Measurements from ENCODE around the gene CNOT10. TPM values are rescaled to one million over a fixed set of nuclear protein-coding genes. Genes with fewer than 3 reads are reported as not detected.

CNOT10 gene
- total RNA-seq, 2 donors from 2014 or later: 26.1 to 40.0 TPM

DNA sequence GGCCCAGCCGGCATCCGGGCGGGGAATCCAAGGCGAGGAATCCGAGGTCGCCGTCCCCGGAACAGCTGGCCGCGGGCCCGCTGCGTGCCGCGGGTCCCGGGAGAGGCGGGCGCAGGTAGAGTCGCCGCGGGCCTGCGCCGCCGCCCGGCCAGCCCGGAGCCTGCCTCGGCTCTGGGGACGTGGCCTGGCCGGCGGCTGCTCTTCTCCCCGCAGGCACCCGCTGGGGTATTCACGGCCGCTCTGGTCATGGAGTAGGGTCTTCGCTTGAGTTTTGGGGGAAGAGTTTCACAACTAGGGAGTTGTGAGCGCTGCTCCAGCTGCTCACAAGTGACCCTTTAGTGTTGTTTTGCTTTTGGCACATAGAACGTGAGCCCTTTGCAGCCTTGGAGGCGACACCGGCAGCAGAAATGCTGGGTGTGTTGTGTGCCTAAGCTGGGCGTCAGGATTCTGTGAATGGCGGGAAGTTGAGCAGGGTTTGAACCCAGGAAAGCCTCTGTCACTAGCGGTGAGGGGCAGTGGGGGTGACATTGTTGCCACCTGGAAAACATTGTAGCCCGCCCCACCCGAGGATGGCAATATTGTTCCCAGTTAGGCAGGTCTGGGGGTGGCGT, 136.8 kb downstream of the CNOT10 start:
- H3K27me3 ChIP-seq (replicated peaks; ENCODE audit: insufficient read depth): peaks cover 20% of the 10 kb centered on the region
- intact Hi-C loops (cut with DNase I): no loop called here
- peaks cover 6% of the 10 kb centered on the region for H3K4me1 ChIP-seq (replicated peaks)
- H3K9me3 ChIP-seq: no peaks in the 10 kb centered on the region
- H3K4me3 ChIP-seq: no peak overlapping the region
- H3K36me3 ChIP-seq: no peaks in the 10 kb centered on the region
- 20% methylated on average over 44 of the region's 44 CpGs for WGBS
- H3K27ac ChIP-seq: no peak overlapping the region
- no peak for DNase-seq (ENCODE audit: low spot score)
- TF ChIP-seq POLR2AphosphoS5 (IDR thresholded peaks at IDR 0.05): no peak
- TF ChIP-seq, protein P1, sequence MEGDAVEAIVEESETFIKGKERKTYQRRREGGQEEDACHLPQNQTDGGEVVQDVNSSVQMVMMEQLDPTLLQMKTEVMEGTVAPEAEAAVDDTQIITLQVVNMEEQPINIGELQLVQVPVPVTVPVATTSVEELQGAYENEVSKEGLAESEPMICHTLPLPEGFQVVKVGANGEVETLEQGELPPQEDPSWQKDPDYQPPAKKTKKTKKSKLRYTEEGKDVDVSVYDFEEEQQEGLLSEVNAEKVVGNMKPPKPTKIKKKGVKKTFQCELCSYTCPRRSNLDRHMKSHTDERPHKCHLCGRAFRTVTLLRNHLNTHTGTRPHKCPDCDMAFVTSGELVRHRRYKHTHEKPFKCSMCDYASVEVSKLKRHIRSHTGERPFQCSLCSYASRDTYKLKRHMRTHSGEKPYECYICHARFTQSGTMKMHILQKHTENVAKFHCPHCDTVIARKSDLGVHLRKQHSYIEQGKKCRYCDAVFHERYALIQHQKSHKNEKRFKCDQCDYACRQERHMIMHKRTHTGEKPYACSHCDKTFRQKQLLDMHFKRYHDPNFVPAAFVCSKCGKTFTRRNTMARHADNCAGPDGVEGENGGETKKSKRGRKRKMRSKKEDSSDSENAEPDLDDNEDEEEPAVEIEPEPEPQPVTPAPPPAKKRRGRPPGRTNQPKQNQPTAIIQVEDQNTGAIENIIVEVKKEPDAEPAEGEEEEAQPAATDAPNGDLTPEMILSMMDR (IDR thresholded peaks at IDR 0.05): no peak
- TF ChIP-seq POLR2A (IDR thresholded peaks at IDR 0.05): no peak

DNA sequence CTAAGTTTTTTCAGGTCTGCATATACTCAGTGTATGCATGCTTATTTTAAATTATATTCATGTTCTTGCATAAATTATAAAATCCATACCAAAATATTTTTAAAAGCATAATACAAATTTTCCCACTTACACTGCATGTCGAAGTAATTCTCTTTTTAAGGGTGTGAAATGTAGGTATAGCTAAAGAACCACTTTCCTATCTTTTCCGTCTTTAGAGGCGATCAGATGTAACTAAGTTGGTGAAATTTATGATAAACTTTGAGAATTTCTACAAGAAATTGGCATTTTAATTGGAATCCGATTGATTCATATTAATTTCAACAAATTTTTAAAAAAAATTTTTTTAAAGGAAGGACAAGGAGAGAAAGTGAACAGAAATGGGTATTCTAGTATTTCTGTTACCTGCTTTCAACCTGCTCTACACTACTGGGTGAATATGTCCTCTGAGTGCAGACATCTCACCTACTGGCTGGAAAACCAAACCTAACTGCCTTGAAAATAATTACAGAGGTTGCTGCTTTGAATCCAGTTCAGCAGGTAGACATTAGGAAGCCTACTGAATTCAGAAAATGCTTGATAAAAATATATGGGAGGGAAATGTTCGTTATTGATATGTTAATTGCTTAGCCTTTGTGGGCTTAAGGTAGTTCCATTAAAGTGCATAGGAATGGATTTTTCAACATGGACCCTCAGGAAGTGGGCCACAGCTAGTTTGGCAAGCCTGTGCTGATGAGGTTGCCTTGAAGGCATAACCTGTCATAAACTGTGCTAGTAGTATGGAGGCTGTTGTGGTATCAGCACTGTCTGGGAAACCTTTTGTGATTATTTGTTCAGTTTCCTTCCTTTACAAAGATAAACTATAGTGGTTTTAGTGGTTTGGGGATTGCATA, 137.9 kb downstream of the CNOT10 start:
- H3K27me3 ChIP-seq (replicated peaks; ENCODE audit: insufficient read depth): peaks cover 12% of the 10 kb centered on the region
- intact Hi-C loops (cut with DNase I): no loop called here
- no peak for DNase-seq (ENCODE audit: low spot score)
- H3K4me3 ChIP-seq: no peak overlapping the region
- TF ChIP-seq POLR2A (IDR thresholded peaks at IDR 0.05): no peak
- no peak for TF ChIP-seq POLR2AphosphoS5 (IDR thresholded peaks at IDR 0.05)
- TF ChIP-seq, protein P1 (IDR thresholded peaks at IDR 0.05): no peak
- no peaks in the 10 kb centered on the region for H3K36me3 ChIP-seq
- WGBS: 93% methylated on average over 5 of the region's 5 CpGs
- no peaks in the 10 kb centered on the region for H3K9me3 ChIP-seq
- H3K4me1 ChIP-seq (replicated peaks): no peaks in the 10 kb centered on the region
- H3K27ac ChIP-seq: no peak overlapping the region

Other genes starting within 250 kb of the CNOT10 start
- gene CMTM6, start 182.3 kb upstream of the CNOT10 start, total RNA-seq: 100 to 1,000 TPM in 1 of 2 donors, 10 to 100 TPM in 1; 79.8 to 237 TPM
- gene DYNC1LI1, start 114.3 kb upstream of the CNOT10 start, total RNA-seq: 10 to 100 TPM; 30.5 to 43.3 TPM
- gene TRIM71, start 132.8 kb downstream of the CNOT10 start, total RNA-seq: 10 to 100 TPM in 1 of 2 donors, not detected in 1; 11.1 TPM